SKM-1 (cell line): ENCODE data around the gene PLEKHA8.

Experiments
- DNase-seq: peaks from one replicate; lab custom pipeline; 2025; ENCODE audit not compliant: unreplicated experiment; lab: John Stamatoyannopoulos, UW

Gene PLEKHA8

DNA sequence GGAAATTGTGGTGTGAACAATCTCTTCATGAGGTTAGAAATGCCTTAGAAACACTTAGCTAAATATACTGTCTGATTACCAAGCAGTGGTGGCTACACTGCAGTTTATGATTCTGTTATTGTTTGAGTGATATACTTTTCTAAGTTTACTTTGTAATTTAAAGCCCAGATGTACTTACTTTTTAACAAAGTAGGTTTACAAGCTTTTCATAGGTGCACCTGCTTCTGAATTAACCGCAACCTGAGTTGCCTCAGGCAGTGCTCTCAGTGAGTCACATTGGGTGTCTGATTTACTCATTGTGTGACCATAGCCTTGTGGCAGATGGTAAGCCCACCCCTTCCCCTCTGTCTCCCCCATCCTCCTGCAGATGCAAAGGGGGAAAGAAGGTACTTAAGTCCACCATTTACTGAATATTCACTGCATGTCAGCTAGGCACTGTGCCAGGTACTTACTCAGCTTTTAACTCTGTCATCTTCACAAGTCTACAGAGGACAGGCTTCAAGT is 115.6 kb downstream of the PLEKHA8 start:
- no peak for DNase-seq

DNA sequence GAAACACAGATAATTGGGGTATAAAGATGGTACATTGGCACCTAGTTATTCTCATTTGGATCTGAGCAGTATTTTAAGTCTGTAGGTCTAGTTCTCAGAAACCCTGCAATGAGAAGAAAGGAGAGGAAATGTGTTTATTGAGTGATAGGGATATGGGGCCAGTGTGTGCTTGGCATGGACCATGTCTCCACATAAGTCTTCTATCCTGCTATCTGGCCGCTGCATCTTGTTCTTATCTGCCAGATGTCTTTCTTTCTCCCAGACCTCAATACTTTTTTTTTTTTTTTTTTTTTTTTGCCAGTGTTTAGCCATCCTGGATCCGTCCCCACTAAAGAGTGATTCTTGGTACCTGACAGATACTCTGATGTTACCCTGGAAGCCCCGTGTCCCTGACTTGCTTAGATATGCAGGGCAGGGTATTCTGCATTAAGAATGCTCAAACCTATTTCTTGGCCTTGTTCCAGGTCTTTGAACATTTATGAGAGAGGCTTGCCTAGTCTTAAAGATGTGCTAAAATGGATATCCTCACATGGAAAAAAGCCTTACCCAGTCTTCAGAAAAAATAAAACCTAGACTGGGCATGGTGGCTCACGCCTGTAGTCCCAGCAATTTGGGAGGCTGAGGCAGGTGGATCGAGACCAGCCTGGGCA is 116.6 kb downstream of the PLEKHA8 start:
- DNase-seq = no peak

DNA sequence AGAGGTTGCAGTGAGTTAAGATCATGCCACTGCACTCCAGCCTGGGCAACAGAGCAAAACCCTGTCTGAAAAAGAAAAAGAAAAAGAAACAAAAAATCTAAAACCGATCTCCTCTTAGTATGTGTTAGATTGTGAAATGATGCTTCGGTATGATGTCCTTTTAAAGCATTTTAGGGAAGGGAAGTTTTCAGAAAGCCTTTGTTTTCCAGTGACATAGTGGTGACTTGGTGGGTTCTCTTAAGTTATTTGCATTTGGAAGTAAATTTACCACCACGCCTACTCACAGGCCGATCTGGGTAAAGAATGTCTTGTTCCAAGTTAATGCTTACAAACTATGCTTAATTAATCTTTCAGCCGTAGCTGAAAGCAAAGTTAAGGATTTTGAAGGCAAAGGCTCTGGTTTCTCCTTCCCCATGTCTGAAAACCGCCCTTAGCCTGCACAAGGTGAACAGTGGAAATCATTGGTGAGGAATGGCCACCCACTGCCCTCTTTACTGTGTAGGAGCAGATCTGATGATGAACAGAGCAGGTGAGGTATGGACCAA is 117.3 kb downstream of the PLEKHA8 start:
- no peak for DNase-seq

DNA sequence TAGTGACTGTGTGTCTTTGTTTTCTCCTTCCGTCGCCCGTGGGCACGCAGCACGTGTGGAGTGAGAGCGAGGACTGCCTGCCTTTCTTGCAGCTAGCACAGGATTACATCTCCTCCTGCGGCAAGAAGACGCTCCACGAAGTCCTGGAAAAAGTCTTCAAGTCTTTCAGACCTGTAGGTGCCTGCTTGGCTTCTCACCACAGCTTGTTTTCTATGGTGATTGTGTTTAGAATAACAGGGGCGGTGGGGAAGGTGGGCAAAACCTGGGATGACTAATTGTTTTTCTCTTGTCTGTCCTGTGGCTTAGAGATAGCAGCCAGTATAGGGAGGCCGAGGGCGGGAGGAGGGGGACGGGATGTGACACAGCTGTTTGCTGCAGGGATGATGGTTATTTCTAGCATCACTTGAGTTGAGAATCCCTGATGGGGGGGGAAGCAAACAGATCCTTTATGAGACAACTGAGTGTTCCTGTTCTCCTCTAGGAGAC is 118.0 kb downstream of the PLEKHA8 start:
- no peak for DNase-seq

DNA sequence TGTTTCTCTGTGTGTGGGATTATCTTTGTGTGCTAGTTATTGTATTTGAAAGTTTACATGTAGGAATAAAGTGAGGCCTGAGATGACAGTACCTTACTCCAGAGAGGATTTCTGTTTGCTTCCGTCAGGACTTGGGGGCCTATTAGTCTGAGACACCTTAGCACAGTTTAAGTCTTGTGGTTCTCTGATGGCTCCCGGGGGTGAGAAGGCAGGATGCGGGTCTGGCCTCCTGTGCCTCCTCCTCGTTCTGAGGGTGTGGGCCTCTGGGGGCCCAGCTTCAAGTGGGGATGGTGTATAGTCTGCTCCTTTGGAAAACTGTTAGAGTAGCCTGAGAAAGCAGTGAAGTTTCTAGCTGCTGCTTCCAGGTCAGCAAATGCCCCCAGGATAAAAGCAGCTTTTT is 119.0 kb downstream of the PLEKHA8 start:
- DNase-seq = no peak

DNA sequence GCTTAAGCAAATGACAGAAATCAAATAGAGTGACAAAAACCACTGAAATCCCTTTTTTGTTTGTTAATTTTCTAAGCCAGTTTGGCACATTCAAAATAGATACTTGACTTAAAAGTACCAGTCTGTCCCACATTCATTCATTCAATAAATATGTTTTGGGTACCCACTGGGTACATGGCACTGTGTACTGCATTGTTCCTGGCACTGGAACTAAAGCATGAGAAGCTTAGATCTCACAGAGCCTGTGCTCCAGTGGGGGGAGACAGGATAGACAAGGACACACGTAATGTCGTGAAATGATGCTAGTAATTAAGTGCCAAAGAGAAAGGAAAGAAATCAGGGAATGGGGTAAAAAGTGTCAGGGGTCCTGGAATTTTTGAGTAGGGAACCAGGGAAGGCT is 119.6 kb downstream of the PLEKHA8 start:
- no peak for DNase-seq

DNA sequence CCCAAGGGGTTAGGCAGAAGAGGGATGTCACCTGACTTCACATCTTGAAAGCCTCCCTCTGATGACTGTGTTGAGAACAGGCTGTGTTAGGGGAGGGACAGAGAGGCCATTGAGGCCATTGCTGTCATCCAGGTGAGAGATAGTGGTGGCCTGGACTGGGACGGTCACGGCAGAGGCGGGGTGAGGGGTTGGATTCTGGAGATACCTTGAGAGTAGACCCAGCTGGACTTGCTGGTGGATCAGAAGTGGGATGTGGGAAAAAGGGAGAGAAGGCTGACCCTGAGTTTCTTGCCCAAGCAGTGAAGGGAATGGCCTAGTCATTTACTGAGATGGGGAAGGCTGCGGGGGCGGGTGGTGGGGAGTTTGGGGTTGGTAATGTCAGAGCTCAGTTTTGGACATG is 120.2 kb downstream of the PLEKHA8 start:
- no peak for DNase-seq

DNA sequence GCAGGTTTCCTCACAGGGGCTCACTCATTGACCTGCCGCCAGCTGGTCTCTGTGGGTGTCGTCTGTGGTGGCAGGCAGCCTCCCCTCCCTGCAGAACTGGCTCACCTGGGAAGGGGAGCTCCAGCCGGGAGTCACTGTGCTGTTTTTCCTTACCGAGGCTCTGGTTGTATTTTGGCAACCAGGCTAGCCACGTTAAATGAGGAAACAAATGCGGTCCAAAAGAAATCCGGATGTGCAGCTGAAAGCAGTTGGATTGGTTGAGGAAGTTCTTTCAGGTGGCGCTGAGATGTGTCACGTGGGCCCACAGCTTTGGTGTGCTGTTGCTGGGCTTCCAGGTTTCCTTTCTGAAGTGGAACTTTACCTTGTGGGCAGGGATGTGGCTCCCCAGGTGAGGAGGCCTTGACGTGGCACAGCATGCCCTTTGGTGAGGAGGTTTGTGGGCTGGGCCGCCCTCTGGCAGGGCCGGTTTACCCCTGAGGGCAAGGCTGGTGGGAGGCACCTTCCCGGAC is 120.8 kb downstream of the PLEKHA8 start:
- no peak for DNase-seq

DNA sequence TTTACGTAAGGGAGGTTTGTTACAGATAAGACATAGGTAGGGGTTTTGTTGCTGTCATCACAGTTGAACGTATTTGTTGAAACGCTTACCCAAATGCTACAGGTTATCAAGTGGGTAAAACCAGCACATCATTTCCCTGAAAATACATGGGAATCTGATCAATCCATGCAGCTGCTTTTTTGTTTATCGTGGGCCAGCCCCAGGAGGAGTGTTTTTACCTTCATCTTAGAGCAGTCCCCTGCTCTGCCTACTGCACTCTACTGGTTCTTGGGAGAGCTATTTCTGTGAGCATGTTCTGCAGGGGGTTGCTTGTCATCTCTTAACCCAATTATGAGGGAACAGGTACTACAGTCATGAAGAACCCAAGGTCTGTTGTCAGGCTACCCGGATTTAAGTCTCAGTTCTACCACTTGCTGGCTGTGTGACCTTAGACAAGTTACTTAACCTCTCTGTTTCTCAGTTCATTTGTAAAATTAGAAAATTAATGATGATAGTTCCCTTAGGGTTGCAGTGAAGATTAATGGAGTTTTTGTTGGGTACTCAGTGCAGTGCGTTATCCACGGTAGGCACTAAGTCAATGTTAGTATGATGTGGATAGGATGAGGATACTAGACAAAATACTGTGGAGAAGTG is 121.5 kb downstream of the PLEKHA8 start:
- DNase-seq = no peak

DNA sequence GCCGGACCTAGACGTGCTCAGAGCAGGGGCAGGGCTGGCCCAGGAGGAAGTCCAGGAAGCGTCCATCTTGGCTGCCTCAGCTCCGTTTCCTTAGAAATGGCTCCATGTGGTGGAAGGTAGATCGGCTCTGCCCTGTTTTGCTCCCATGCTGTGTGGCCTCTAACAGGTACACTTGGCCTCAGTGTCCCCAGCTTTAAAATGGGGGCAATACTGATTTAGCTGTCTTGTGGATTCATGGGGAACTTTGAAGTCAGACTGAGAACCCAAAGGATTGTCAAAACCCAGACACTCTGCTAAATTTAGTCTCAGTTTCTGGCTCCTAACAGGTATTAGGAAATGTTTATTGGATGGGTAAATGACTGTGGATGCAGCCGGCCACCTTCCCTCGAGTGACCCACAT is 122.5 kb downstream of the PLEKHA8 start:
- DNase-seq = no peak

DNA sequence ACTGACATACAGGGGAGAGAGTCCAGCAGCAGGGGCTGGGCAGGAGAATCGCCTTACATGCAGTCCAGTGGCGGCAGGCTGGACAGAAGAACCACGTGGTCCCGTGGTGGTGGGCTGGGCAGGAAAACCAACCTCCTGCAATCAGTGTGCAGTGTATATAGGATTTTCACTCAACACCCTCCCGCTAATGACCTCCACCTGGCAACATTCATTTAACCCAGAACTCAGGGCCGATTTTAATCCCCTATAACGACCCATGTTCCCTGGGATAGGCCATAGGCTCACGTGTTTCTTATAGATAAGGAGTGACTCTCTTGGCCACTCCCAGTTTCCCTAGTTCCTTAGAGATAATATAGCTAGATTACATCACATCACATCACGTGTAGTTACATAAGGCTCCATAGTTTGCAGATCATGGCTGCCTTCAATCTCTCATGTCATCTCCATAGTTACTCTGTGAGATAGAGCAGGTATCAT is 125.9 kb downstream of the PLEKHA8 start:
- no peak for DNase-seq

DNA sequence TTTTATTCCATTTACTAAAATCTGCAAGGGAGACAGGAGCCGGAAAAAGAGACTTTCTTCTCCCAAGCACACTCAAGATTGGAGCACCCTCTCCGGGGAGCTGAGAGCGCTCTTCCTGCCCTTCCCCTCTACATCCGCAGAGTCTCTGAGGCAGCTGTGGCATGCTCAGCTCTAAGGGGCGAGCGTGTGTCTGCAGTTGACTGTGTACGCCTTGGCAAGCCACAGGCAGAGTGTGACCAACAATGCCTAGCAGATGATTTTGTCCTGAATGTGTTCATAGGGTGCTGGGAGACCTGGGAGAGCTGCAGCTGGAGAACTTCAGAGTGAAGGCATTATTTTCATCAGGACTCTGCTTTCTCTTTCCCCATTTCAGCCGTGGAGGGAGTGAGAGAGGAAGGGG is 127.3 kb downstream of the PLEKHA8 start:
- DNase-seq = no peak

DNA sequence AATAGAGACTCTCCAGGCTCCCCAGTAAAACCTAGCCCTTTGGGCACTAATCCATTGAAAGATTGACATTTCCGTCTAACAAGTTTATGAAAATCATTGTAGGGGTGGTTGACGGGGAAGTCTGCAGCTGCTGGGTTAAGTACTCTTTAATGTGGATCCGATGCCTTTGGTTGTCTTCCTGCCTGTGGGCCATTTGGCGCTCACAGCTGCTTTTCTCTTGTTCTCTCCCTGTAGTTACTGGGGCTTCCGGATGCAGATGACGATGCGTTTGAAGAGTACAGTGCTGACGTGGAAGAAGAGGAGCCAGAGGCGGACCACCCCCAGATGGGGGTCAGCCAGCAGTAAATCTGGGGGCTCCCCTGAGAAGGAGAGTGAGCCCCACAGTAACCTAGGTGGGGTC is 129.0 kb downstream of the PLEKHA8 start:
- no peak for DNase-seq

DNA sequence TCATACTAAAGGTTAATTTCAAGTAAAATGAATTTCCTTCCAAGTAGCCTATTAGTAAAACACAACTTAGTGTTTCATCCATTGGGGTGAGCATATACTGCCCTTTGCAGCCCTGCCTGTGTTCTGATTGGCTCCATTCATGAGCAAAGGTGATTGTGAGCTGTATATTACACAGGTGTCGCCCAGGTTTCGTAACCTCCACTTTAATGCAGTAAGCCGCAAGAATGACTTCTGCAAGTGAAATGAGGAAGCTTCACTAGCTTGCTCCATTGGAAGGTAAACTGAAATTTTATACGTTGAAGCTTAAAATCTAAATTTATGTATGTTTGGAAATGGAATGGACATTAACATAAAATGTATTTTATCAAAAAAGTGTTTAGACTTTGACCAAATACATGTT is 131.0 kb downstream of the PLEKHA8 start:
- DNase-seq = peak; percentile 71

DNA sequence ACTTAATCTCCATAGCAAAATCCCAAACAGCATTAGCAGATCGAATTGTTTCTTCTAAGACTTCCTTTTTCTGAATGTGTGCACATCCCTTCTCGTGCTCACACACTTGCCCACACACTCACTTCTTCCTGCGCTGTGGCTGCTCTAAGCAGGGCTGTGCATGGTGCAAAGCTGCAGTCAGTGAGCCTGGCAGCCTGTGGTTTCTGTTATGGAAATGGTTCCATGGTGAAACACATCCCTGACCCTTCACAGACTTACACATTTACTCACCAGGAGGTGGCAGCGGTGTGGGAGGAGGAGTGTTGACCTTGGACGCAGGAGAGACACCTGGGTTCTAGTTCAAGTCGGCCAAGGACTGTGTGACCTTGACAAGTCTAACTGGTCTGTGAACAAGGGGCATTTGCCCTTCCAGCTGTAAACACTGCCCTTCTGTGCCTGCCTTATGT is 131.5 kb downstream of the PLEKHA8 start:
- DNase-seq = peak; percentile 95

DNA sequence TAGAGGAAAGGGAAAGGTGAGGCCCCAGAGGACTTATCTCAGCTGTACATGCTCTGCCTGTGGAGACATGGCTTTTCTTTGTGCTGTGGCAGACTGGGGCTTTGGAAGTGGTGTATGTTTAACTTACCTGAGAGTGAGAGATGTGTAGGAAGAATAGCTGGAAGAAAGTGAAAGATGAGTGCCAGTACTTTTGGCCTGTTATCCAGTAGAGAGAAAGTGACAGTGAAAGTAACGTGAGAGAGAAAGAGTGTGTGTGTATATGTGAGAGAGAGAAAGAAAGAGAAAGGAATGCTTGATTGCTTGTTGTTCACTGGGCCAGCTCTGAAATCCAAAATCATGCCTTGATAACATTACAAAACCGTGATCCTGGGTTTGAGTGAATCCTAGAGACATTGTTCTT is 132.1 kb downstream of the PLEKHA8 start:
- no peak for DNase-seq

DNA sequence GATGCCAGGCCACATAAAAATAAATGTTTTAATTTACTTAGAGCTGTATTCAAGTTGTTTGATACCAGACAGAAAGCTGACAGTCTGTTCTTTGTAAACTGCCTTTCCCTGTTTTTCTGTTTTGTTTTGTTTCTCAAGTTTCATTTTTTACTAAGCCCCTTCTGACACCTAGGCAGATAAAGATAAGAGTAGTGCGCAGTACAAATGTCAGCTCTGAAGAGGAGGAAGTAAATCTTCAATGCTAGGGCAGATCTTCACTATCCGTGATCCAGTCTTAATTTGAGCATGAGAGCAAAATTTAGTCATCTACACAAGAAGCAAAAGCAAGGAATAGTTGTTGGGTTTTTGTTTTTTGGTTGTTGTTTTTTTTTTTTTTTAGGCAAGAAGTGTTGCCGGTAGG is 133.9 kb downstream of the PLEKHA8 start:
- DNase-seq = no peak

DNA sequence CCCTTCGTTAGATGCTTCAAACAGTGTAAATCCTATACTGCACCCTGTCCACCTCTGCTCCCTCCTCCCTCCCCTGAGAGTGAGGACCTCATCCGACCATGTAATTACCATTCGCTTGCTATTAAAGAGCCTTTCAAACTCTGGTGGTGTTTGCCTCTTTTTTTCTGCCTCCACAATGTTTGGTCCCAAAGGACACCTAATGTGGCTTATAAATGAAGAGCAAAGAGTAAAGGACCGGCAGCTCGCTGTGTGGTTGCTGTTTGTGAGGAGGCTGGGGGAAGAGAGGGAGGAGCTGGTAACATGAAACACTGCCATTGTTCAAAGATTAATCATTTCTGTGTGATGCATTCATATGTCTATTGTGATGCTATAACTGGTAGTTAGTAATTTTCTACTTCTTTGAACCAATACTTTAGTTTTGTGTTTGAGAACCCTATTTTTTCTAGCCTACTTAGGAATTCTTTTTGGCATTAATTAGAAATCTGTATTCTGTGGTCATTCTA is 134.5 kb downstream of the PLEKHA8 start:
- DNase-seq = no peak

DNA sequence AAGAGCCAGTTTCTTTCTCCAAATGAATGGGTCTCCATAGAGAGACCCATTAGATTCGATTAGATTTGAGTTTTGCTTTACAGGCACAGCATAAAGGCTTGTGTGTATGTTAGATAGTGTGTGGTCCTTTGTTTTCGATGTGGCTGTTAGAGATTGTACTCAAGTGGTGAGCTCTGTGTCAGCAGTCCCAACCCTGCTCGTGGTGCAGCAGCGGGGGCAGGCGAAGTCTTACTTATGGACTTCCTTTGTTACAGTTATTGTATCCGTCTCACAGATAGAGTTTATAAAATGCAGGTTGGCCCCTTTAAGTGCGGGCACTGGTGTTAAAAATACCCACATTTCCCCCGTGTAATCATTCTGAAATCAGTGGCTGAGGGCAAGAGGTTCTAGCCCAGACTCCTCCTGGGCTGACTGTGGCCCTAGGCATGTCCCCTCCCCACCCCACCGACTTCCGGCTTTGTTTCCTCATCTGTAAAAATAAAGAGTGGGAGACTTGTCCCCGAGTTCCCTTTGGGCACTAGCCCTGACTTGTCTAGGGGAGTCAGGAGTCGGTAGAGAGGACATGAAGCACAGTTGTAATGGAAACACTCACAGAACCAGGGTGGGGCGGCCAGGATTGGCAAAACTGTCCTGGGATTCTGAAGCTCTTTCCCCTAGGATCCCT is 135.2 kb downstream of the PLEKHA8 start:
- DNase-seq = peak; percentile 48

DNA sequence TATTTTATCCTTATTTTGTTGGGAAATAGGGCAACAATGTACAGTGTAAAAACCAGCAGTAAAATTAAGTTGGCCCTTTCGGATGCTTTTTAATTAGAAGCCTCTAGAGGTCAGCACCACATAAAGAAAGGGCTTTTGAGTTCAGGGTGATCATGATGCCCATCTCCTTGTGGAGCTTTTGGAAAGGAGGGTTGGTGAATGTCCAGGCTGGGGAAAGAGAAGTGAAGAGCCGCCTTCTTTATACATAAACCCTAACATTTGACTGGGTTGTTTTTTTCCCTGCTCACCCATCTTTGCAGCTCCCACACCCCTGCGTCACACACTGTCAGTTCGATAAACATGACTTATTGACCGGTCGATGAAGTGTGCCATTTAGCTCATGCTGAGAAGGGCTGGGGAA is 136.4 kb downstream of the PLEKHA8 start:
- DNase-seq = peak; percentile 20

DNA sequence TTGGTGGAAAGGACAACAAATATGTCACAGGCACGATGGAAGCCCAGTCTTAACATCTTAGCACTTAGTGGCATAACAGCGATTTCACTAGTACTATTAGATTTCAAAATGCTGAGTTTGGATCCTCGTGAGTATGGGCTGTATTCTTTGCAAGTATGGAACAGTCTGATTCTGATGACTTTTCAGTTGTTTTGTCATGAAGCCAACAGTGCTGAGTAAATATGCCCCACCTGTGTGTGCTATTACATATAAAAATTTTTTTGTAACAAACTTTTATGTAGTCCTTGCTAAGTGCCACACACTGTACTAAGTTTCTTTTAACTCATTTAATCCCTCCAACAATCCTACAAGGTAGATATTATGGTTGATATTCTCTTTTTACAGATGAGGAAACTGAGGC is 137.4 kb downstream of the PLEKHA8 start:
- DNase-seq = no peak
